Retinal pigment epithelial cell (primary cell): ENCODE results near the gene ANO1.

Experiments used
- DNase-seq: peaks from one replicate; pipeline ENCODE4 v3.0.0-alpha.2; 2010; ENCODE audit warnings: low read depth
- H3K4me3 ChIP-seq: 2 replicates; pipeline ENCODE4 v1.5.1; 2011; ENCODE audit warnings: mild to moderate bottlenecking, low read length, control low read depth, moderate library complexity
- CTCF ChIP-seq: conservative IDR thresholded peaks from 2 replicates; pipeline ENCODE4 v1.5.1; 2011; ENCODE audit warnings: low read depth, low read length, control low read depth, inconsistent platforms

Gene ANO1

GRCh38 chr11:70169127-70169526, 91.0 kb downstream of the ANO1 start:
- no peak overlapping the region for H3K4me3 ChIP-seq
- DNase-seq = no peak
- no peak for TF ChIP-seq CTCF

GRCh38 chr11:70169632-70170031, 91.5 kb downstream of the ANO1 start:
- TF ChIP-seq CTCF = no peak
- DNase-seq = no peak
- H3K4me3 ChIP-seq = no peak overlapping the region

- no peak overlapping the region for H3K4me3 ChIP-seq
- no peak for TF ChIP-seq CTCF
- DNase-seq = no peak
Observed at GRCh38 chr11:70170596-70171210, 92.6 kb downstream of the ANO1 start.

- no peak for DNase-seq
- TF ChIP-seq CTCF = no peak
- no peak overlapping the region for H3K4me3 ChIP-seq
Observed at GRCh38 chr11:70173018-70173417, 94.9 kb downstream of the ANO1 start.

- TF ChIP-seq CTCF = no peak
- no peak overlapping the region for H3K4me3 ChIP-seq
- no peak for DNase-seq
Observed at GRCh38 chr11:70174547-70175235, 96.6 kb downstream of the ANO1 start.

GRCh38 chr11:70175236-70175698, 97.2 kb downstream of the ANO1 start:
- no peak overlapping the region for H3K4me3 ChIP-seq
- no peak for TF ChIP-seq CTCF
- no peak for DNase-seq
